ENCODE measurements around the gene MYO7A.

GRCh38 chr11:77213589-77214428 is 85.8 kb downstream of the MYO7A start:
- no peak for TF ChIP-seq EP300 (IDR thresholded peaks at IDR 0.05)
- no peak for TF ChIP-seq POLR2AphosphoS5 (IDR thresholded peaks at IDR 0.05)
